Stimulated activated CD4-positive, alpha-beta T cell treated with anti-CD3 and anti-CD28 coated beads, Interleukin-12 subunit alpha, Interleukin-12 subunit beta, amount 100 ng/mL, for 24 hours (primary cell): ENCODE data around the gene NCAPD3.
"Not testable (repeated sequence)": the region's sequence is repeated elsewhere in the genome, so short reads cannot be mapped to it uniquely, and the experiment has no call there.

ENCODE experiments used
- DNase-seq, 2 experiments: peaks; one replicate each; pipeline ENCODE4 v3.0.0-alpha.2; 2020; ENCODE audit warnings: low read depth in 2 of 2

NCAPD3 gene

DNA sequence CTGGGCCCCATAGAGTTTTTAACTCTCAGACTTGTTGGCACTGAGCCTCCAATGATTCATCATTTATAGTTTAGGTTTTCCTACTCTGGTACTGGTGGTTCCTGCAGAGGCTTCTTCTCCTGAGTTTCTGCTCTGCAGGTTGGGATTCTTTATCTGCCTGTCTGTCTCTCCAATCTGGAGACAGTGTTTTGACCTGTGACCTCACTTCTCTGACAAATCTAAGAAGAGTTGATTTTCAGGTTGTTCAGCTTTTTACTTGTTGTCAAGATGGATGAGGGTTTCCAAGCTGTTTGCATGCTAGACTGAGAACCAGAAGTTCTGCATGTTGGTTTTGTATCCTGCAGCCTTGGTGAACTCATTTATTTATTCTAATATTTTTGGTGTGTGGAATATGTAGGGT lies 91.0 kb downstream of the NCAPD3 start:
- DNase-seq, result no peak

DNA sequence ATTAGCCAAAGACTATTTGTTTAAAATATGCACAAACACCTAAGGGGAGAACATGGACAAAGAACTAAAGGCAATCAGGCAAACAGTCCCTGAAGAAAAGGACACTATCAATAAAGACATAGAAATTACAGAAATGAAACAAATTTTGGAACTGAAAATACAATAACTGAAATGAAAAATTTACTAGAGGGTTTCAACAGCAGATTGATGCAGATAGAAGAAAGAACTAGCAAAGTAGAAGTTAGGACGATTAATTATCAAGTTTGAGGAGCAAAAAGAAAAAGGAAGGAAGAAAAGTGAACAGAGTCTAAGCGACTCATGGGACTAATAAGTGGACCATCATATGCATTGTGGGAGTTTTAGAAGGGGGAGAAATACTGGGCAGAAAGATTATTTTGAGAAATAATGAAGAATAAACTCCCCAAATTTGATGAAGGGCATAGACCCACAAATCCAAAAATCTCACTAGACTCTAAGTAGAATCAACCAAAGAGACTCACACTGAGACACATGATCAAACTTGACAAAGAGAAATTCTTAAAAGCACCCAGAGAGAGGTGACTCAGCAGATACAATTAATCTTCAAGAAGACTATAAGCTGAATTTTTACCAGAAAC lies 92.0 kb downstream of the NCAPD3 start:
- no peak for DNase-seq

DNA sequence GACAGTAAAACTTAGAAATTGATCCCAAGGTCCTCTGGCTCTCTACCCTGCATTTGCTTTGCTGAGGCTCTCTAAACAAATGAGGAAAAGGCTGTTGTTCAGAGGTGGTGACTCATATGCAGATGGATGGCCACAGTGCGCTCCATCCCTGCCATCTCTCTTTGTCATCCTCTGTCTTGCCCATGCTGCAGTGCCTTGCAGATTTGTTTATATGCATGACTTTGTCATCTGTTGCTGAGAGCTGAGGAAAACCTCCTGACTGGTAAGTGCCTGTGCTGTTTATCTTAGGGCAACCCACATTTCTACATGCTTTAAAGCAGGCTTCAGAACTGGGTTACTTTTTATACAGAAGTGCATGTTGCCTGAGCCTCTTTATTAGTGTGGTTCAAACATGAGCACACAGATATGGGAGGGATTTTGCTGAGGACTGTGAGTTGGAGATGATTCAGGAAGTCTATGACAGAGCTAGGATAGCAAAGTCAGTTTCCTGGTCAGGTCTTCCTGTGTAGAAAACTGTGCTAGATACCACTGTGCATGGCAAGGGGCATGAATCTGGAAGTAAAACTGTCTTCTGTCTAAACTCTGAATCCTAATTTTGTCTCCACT lies 97.4 kb downstream of the NCAPD3 start:
- no peak for DNase-seq

DNA sequence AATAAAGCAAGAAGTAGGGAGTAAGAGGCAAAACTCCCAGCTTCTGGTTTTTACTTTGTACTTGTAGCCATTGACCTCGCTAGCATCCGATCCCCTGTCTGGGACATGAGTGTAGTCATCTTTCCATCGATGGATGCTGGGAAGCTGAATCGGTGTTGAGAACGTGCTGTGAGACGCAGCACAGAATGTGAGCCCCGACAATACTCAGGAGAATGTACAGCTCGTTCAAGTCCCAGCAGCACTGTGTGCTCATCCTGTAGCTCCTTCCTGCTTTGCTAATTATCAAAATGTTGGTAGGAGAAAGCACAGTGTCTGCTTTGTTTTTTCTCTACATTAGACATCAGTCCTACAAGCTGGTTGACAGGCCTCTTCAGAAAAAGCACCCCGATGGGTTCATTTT lies 98.3 kb downstream of the NCAPD3 start:
- no peak for DNase-seq

DNA sequence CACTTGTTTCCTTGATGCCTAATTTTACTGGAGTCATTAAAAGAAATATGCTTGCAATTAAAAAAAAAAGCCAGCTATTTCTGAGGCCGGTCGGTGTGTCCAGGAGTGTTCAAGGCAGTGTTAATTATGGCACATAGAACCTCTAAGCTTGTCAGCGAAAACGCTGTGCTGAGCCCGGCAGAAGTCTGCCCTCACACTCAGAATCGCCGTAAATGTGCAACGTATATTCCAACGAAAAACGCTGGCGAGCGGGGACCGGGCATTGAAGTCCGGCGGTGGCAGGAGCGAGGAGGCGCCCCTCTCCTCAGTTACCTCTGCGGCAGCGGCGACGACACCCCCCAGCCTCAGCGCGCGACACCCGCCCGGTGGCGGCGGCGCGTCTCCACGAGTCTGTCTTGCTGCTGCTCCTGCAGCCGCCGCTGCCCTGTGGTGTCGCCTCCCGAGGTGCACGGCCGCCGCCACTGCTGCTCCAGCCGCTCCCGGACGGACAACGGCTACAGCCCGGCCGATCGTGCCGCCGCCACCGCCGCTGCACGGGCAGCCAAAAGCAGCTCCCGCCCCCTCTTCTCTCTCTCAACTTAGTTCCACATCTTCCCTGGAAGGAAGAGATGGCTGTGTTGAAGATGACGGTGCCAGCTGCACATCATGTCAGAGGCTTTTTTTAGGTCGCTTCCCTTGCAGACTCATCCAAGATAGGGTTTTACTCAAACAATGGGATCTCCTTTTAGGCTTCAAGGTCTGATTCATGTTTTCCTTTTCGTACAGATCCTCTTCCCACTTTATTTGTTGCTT lies 98.9 kb downstream of the NCAPD3 start:
- no peak for DNase-seq

DNA sequence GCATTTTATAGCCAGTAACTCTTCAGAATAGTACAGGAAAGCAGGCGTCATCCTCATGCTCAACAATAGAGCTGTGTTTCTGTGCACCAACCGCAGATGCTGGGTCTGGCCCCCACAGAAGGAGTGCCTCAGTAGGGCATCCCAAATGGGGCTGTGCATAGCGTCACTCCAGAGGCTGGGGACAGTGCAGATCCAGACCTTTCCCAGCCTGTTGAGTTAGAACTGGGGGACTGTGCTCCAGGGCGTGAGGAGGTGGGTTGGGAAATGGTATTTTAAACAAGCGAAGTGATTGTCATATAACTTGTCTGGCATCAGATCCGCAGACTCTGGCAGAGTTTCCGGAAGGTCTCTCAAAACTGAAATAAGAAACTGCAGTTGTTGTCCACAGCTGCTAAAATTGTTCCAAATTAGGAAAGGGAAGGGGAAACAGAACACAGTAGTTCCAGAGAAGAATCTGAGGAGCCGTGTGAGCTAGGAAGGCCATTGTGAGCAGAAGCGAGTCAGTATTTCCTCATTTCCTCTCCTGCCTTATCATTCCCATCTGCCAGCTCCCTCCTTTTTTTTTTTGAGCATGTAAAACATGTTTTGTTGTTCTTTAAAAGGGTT lies 102.7 kb downstream of the NCAPD3 start:
- DNase-seq, result no peak

DNA sequence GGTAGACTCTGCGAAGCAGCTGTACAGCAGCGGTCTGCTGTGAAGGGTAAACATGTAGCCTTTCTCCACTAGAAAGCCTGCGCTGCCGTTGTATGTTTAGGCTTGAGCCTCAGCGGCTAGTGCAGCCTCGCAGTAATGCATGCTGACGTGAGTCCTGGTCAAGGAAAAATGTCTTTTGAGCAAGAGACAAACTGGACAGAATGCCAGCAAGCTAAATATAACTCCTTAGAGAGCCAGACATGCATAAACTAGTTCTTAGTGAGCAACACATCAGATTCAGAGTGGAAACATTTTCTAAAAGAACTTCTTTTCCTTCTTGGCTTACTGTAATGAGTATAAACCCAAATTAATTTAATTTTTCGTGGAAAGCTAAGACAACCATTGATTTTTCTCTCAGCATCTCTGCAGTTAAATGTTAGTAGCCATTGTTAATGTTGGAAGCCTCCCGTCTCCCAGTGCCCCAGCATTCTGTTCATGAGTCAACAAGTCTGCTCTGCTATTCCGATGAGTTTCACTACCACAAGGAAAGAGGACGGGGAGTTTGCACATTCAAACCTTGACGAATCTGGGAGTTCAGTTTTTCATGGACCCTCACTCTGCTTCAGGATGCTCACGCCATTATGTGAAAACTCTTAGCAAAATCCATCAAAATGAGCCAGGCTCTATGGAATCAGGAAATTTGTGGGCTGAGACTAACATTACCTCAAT lies 103.5 kb downstream of the NCAPD3 start:
- DNase-seq, result no peak

DNA sequence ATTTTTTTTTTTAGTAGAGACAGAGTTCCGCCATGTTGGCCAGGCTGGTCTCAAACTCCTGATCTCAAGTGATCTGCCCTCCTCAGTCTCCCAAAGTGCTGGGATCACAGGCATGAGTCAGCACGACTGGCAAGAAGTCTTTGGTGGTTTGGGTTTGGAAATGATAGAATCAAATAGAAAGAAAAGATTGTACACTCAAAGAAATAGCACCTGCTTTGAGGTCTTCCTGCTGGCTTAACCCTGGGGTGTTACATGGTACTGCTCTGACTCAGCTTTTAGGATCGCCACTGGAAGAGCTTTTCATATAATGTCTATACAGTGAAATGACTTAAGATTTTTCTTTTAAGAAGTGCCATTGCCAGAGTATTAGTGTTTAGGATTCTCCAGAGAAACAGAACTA lies 104.7 kb downstream of the NCAPD3 start:
- DNase-seq, result no peak

DNA sequence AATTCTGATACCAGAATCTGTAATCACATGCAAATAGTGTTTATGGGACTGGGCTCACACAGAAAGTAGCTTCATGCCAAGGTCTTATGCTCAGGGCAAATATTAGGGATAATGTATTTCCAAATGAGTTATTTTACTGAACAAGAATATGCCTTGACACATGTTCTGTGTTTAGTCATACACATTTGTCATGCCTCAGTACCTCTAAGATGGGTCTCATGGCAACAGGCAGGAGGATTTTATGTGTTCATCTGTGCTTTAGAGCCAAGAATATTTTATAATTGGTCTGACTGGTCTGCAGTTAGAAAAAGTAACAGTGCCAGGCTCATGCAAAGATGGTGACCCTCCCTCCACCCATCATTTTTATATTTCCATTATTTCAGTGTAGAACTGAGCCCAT lies 105.8 kb downstream of the NCAPD3 start:
- no peak for DNase-seq

DNA sequence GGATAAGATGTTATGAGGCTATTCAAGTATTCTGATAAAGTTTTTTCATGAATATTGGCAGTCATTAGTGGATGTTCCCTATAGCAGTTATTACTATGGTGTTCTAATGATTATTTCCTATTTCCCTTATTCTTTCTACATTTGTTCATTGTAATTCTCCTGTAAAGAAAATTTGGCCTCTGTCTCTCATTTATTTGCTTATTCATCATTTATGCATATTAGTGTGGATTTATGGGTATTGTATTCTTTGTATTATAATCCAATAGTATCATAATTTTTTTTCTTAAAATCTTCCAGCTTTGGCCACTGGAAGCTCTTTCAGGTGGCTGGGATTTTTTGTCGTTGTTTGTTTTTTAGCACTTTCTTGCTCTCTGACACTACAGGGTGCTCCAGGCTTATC lies 107.6 kb downstream of the NCAPD3 start:
- no peak for DNase-seq

DNA sequence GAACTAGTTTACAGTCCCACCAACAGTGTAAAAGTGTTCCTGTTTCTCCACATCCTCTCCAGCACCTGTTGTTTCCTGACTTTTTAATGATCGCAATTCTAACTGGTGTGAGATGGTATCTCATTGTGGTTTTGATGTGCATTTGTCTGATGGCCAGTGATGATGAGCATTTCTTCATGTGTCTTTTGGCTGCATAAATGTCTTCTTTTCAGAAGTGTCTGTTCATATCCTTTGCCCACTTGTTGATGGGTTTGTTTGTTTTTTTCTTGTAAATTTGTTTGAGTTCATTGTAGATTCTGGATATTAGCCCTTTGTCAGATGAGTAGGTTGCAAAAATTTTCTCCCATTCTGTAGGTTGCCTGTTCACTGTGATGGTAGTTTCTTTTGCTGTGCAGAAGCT lies 110.0 kb downstream of the NCAPD3 start:
- not testable (repeated sequence) for DNase-seq

DNA sequence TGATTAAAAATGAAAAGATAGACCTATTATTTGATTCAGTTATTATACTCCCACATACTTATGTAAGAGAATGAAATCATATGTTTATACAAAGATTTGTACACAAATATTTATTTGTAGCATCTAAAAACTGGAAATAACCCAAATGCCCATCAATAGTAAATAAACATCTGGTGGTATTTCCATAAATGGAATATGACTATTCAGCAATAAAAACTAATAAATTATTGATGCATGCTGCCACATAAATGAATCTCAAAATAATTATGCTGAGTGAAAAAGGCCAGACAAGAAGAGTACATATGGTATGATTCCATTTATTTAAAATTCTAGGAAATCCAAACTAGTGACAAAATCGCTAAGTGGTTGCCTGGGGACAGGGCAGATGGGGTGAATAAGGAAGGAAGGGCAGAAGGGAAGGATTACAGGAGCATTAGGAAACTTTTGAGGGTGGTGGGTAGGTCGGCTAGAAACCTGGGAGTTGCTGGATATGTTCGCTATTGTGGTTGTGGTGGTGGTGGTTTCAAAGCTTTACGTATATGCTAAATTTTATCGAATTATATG lies 113.4 kb downstream of the NCAPD3 start:
- no peak for DNase-seq
